GM23338 (cell line): Measurements from ENCODE around the gene CDK5RAP2.

Experiments used
- CTCF ChIP-seq, 2 experiments: fragments of 200-600 bp in 1 of 2; sonication (generic) in 1 of 2; conservative IDR thresholded peaks; 2 replicates each; pipeline versions ENCODE4 v1.5.1 to v1.6.1; 2016 to 2017; ENCODE audit warnings: antibody characterized with exemption in 2 of 2, low read depth in 2 of 2, mild to moderate bottlenecking in 2 of 2, moderate library complexity in 1 of 2
- EZH2 ChIP-seq: fragments of 200-600 bp; sonication (generic); IDR thresholded peaks from one replicate; pipeline ENCODE4 v1.8.0; 2017; ENCODE audit warnings: antibody characterized with exemption, mild to moderate bottlenecking, low read depth; ENCODE audit not compliant: unreplicated experiment
- EZH2phosphoT487 ChIP-seq: fragments of 200-600 bp; sonication (generic); IDR thresholded peaks from one replicate; pipeline ENCODE4 v1.8.1; 2018; ENCODE audit warnings: antibody characterized with exemption; ENCODE audit not compliant: unreplicated experiment
- REST ChIP-seq: IDR thresholded peaks from one replicate; pipeline ENCODE4 v1.6.1; 2018; ENCODE audit warnings: antibody characterized with exemption; ENCODE audit not compliant: unreplicated experiment
- STAT1 ChIP-seq: IDR thresholded peaks from one replicate; pipeline ENCODE4 v1.6.1; 2016; ENCODE audit warnings: antibody characterized with exemption; ENCODE audit not compliant: unreplicated experiment

GRCh38 chr9:120481248-120481647, 98.7 kb downstream of the CDK5RAP2 start:
- TF ChIP-seq CTCF (conservative IDR thresholded peaks at IDR 0.05; ENCODE audit: low read depth in 2 of 2): no peak
- TF ChIP-seq EZH2: no peak
- TF ChIP-seq REST: no peak
- no peak for TF ChIP-seq STAT1
- no peak for TF ChIP-seq EZH2phosphoT487
